Immature natural killer cell (primary cell): ENCODE data around the gene VRK2. TPM values are rescaled to one million over a fixed set of nuclear protein-coding genes. Genes with fewer than 3 reads are reported as not detected.

Experiments used
- DNase-seq, 3 donors: peaks; one replicate each; pipeline ENCODE4 v3.0.0; 2022; ENCODE audit warnings: mixed read lengths in 1 of 3
- H3K27ac Mint-ChIP-seq, 6 donors: one replicate each; pipeline ENCODE4 v1.8.0; 2020; ENCODE audit warnings: mixed read lengths in 6 of 6, mild to moderate bottlenecking in 5 of 6, inconsistent platforms in 4 of 6, moderate library complexity in 3 of 6
- H3K27me3 Mint-ChIP-seq, 3 donors: one replicate each; pipeline ENCODE4 v1.8.0; 2020 to 2021; ENCODE audit warnings: low read depth in 3 of 3, mild to moderate bottlenecking in 3 of 3, mixed read lengths in 3 of 3, moderate library complexity in 3 of 3, inconsistent platforms in 1 of 3
- H3K36me3 Mint-ChIP-seq, 3 donors: one replicate each; pipeline ENCODE4 v1.8.0; 2020; ENCODE audit warnings: mixed read lengths in 3 of 3, inconsistent platforms in 2 of 3, mild to moderate bottlenecking in 2 of 3
- H3K4me1 Mint-ChIP-seq, 2 donors: one replicate each; pipeline ENCODE4 v1.8.0; 2020; ENCODE audit warnings: inconsistent platforms in 2 of 2, mild to moderate bottlenecking in 2 of 2, mixed read lengths in 2 of 2, moderate library complexity in 1 of 2
- H3K4me3 Mint-ChIP-seq, 5 donors: one replicate each; pipeline ENCODE4 v1.8.0; 2020; ENCODE audit warnings: mild to moderate bottlenecking in 5 of 5, mixed read lengths in 5 of 5, inconsistent platforms in 3 of 5, moderate library complexity in 3 of 5
- H3K9me3 Mint-ChIP-seq, 6 donors: one replicate each; pipeline ENCODE4 v1.8.0; 2020; ENCODE audit warnings: mild to moderate bottlenecking in 6 of 6, mixed read lengths in 6 of 6, inconsistent platforms in 4 of 6, moderate library complexity in 3 of 6
- polyA plus RNA-seq, 3 donors: library from polyadenylated mRNA; unstranded; fragments of 300-500 nt; fragmentation: Illumina TruSeq; gene quantifications; one replicate each; pipeline ENCODE4 v1.2.3, GENCODE V29; 2021

Gene VRK2
- 10 to 100 TPM; 18.7 to 32.4 (median 26.0) TPM for polyA plus RNA-seq

- Mint-ChIP-seq H3K27me3 (peaks cover 3 to 9% (median 7%) of the 10 kb centered on the region in 3 donors), H3K4me3 (peak within 1 kb of the TSS; percentile 90 to 93 (median 91)), H3K36me3 (peaks cover 3 to 11% (median 5%) of the 10 kb centered on the region in 3 donors), H3K27ac (peak within 1 kb of the TSS; percentile 89 to 96 (median 95)), H3K4me1 (peaks cover 28 to 48% of the 10 kb centered on the region in 2 donors), H3K9me3 (no peaks in the 10 kb centered on the region)
- DNase-seq: peak; percentile 79 to 84 (median 84)
Observed at GRCh38 chr2:58046585-58047372, at the start of gene VRK2. Gene VRK2 (plus strand): TSS chr2:58046806. CDS start chr2:58048832, 2,026 bp downstream.

- H3K9me3 Mint-ChIP-seq: no peaks in the 10 kb centered on the region
- no peak overlapping the region for H3K27ac Mint-ChIP-seq
- H3K36me3 Mint-ChIP-seq: no peaks in the 10 kb centered on the region
- no peaks in the 10 kb centered on the region for H3K27me3 Mint-ChIP-seq
- no peaks in the 10 kb centered on the region for H3K4me1 Mint-ChIP-seq
- no peak for DNase-seq
- H3K4me3 Mint-ChIP-seq: no peak overlapping the region
Observed at GRCh38 chr2:58006256-58006951, 40.2 kb upstream of the VRK2 start.

GRCh38 chr2:58006952-58007284 is 39.7 kb upstream of the VRK2 start:
- H3K27ac Mint-ChIP-seq: no peak overlapping the region
- no peaks in the 10 kb centered on the region for H3K27me3 Mint-ChIP-seq
- H3K4me1 Mint-ChIP-seq: no peaks in the 10 kb centered on the region
- H3K4me3 Mint-ChIP-seq: no peak overlapping the region
- no peaks in the 10 kb centered on the region for H3K36me3 Mint-ChIP-seq
- DNase-seq: no peak
- no peaks in the 10 kb centered on the region for H3K9me3 Mint-ChIP-seq

GRCh38 chr2:58010599-58010998 is 36.0 kb upstream of the VRK2 start:
- no peak for DNase-seq
- no peaks in the 10 kb centered on the region for H3K27me3 Mint-ChIP-seq
- H3K9me3 Mint-ChIP-seq: peaks cover 0 to 4% (median 0%) of the 10 kb centered on the region in 6 donors
- no peak overlapping the region for H3K27ac Mint-ChIP-seq
- H3K4me1 Mint-ChIP-seq: no peaks in the 10 kb centered on the region
- no peak overlapping the region for H3K4me3 Mint-ChIP-seq
- H3K36me3 Mint-ChIP-seq: peaks cover 0 to 8% (median 0%) of the 10 kb centered on the region in 3 donors

- DNase-seq: no peak
- Mint-ChIP-seq H3K27me3 (peaks cover 0 to 2% (median 0%) of the 10 kb centered on the region in 3 donors), H3K4me3 (no peak overlapping the region), H3K36me3 (peaks cover 8 to 18% (median 11%) of the 10 kb centered on the region in 3 donors), H3K27ac (no peak overlapping the region), H3K9me3 (peaks cover 2 to 10% (median 5%) of the 10 kb centered on the region in 6 donors), H3K4me1 (peaks cover 2 to 8% of the 10 kb centered on the region in 2 donors)
Observed at GRCh38 chr2:58019229-58019628, 27.4 kb upstream of the VRK2 start.

GRCh38 chr2:58025150-58025933 is 21.3 kb upstream of the VRK2 start:
- Mint-ChIP-seq H3K9me3 (no peaks in the 10 kb centered on the region), H3K4me3 (no peak overlapping the region), H3K4me1 (peaks cover 2 to 8% of the 10 kb centered on the region in 2 donors), H3K36me3 (peaks cover 6 to 13% (median 7%) of the 10 kb centered on the region in 3 donors), H3K27me3 (no peaks in the 10 kb centered on the region), H3K27ac (peak overlapping the region in 1 of 6 donors; percentile 43)
- DNase-seq: no peak

- Mint-ChIP-seq H3K4me1 (peaks cover 2 to 8% of the 10 kb centered on the region in 2 donors), H3K27ac (no peak overlapping the region), H3K27me3 (no peaks in the 10 kb centered on the region), H3K4me3 (no peak overlapping the region), H3K9me3 (peaks cover 0 to 1% (median 0%) of the 10 kb centered on the region in 6 donors), H3K36me3 (peaks cover 6 to 19% (median 7%) of the 10 kb centered on the region in 3 donors)
- DNase-seq: no peak
Observed at GRCh38 chr2:58027029-58027428, 19.6 kb upstream of the VRK2 start.

GRCh38 chr2:58030771-58031170 is 15.8 kb upstream of the VRK2 start:
- H3K36me3 Mint-ChIP-seq: peaks cover 4 to 29% (median 13%) of the 10 kb centered on the region in 3 donors
- H3K27ac Mint-ChIP-seq: no peak overlapping the region
- H3K27me3 Mint-ChIP-seq: no peaks in the 10 kb centered on the region
- H3K4me3 Mint-ChIP-seq: no peak overlapping the region
- no peak for DNase-seq
- peaks cover 0 to 1% (median 0%) of the 10 kb centered on the region in 6 donors for H3K9me3 Mint-ChIP-seq
- H3K4me1 Mint-ChIP-seq: no peaks in the 10 kb centered on the region

GRCh38 chr2:58032016-58032763 is 14.4 kb upstream of the VRK2 start:
- H3K27ac Mint-ChIP-seq: no peak overlapping the region
- no peaks in the 10 kb centered on the region for H3K27me3 Mint-ChIP-seq
- H3K4me3 Mint-ChIP-seq: no peak overlapping the region

GRCh38 chr2:58032764-58033080 is 13.9 kb upstream of the VRK2 start:
- H3K27ac Mint-ChIP-seq: no peak overlapping the region

More at GRCh38 chr2:58032016-58032763, 14.4 kb upstream of the VRK2 start:
- Mint-ChIP-seq H3K36me3 (peaks cover 4 to 24% (median 12%) of the 10 kb centered on the region in 3 donors), H3K4me1 (no peaks in the 10 kb centered on the region), H3K9me3 (peaks cover 0 to 1% (median 0%) of the 10 kb centered on the region in 6 donors)
- DNase-seq: no peak

GRCh38 chr2:58033530-58033929 is 13.1 kb upstream of the VRK2 start:
- Mint-ChIP-seq H3K27me3 (no peaks in the 10 kb centered on the region), H3K27ac (no peak overlapping the region), H3K36me3 (peaks cover 11 to 33% (median 15%) of the 10 kb centered on the region in 3 donors), H3K9me3 (peaks cover 0 to 1% (median 0%) of the 10 kb centered on the region in 6 donors), H3K4me1 (no peaks in the 10 kb centered on the region), H3K4me3 (no peak overlapping the region)
- DNase-seq: no peak

More at GRCh38 chr2:58032764-58033080, 13.9 kb upstream of the VRK2 start:
- H3K4me1 Mint-ChIP-seq: no peaks in the 10 kb centered on the region
- DNase-seq: no peak
- H3K36me3 Mint-ChIP-seq: peaks cover 7 to 28% (median 8%) of the 10 kb centered on the region in 3 donors
- H3K9me3 Mint-ChIP-seq: peaks cover 0 to 1% (median 0%) of the 10 kb centered on the region in 6 donors
- H3K27me3 Mint-ChIP-seq: no peaks in the 10 kb centered on the region
- H3K4me3 Mint-ChIP-seq: no peak overlapping the region

GRCh38 chr2:58035352-58035751 is 11.3 kb upstream of the VRK2 start:
- no peak overlapping the region for H3K27ac Mint-ChIP-seq
- peaks cover 0 to 3% (median 0%) of the 10 kb centered on the region in 6 donors for H3K9me3 Mint-ChIP-seq
- peaks cover 13 to 44% (median 21%) of the 10 kb centered on the region in 3 donors for H3K36me3 Mint-ChIP-seq
- DNase-seq: no peak
- no peaks in the 10 kb centered on the region for H3K27me3 Mint-ChIP-seq
- no peak overlapping the region for H3K4me3 Mint-ChIP-seq
- H3K4me1 Mint-ChIP-seq: peaks cover 0 to 7% of the 10 kb centered on the region in 2 donors

- no peak for DNase-seq
- H3K9me3 Mint-ChIP-seq: peaks cover 0 to 2% (median 0%) of the 10 kb centered on the region in 6 donors
- peak overlapping the region in 1 of 6 donors; percentile 32 for H3K27ac Mint-ChIP-seq
- H3K4me3 Mint-ChIP-seq: peak overlapping the region in 4 of 5 donors; percentile 12 to 72 (median 42)
- H3K4me1 Mint-ChIP-seq: peaks cover 0 to 8% of the 10 kb centered on the region in 2 donors
- peaks cover 11 to 44% (median 24%) of the 10 kb centered on the region in 3 donors for H3K36me3 Mint-ChIP-seq
- peaks cover 0 to 2% (median 0%) of the 10 kb centered on the region in 3 donors for H3K27me3 Mint-ChIP-seq
Observed at GRCh38 chr2:58039170-58039611, 7.4 kb upstream of the VRK2 start.
